Endothelial cell of umbilical vein (primary cell): ENCODE data around the gene CPEB1. TPM values are rescaled to one million over a fixed set of nuclear protein-coding genes. Genes with fewer than 3 reads are reported as not detected.

ENCODE experiments used
- BruUV-seq: library from RNA; stranded (reverse); fragments of 400-500 nt; replicated peaks from 2 replicates; lab custom pipeline; 2021; lab: Mats Ljungman, UMichigan
- CTCF ChIA-PET: fragments of 300-600, 350-600 bp; sonication (Branson Sonifier 250); formaldehyde crosslinking; loops from one replicate; lab custom pipeline; 2021; ENCODE audit warnings: antibody characterized with exemption, inconsistent platforms; lab: Charles Lee
- POLR2A ChIA-PET: fragments of 300-600, 350-600 bp; sonication (Branson Sonifier 250); formaldehyde crosslinking; loops from one replicate; lab custom pipeline; 2021; ENCODE audit warnings: antibody characterized with exemption, inconsistent platforms; lab: Charles Lee
- DNase-seq: peaks from one replicate; pipeline ENCODE4 v3.0.0-alpha.2; 2011; ENCODE audit warnings: low read depth, low spot score
- FAIRE-seq: peaks from 2 replicates; lab custom pipeline; 2011; peaks lifted over from hg19 to GRCh38; lab: Jason Lieb, UNC
- H2AFZ ChIP-seq: 2 replicates; pipeline ENCODE4 v1.6.0; 2012; ENCODE audit warnings: low read depth, low read length, control low read depth, inconsistent platforms
- H3K27ac ChIP-seq: 2 replicates; pipeline ENCODE4 v1.5.1; 2011; ENCODE audit warnings: low read depth, mild to moderate bottlenecking, control low read depth, low read length, moderate library complexity; ENCODE audit not compliant: insufficient read depth
- H3K27me3 ChIP-seq, 2 experiments: 2 replicates each; pipeline versions ENCODE4 v1.6.0 to v1.6.1; 2011; ENCODE audit warnings: low read length in 2 of 2, mixed read lengths in 1 of 2; ENCODE audit not compliant: control insufficient read depth in 2 of 2, insufficient read depth in 2 of 2
- H3K36me3 ChIP-seq, 2 experiments: 2 replicates in 1 of 2; 3 replicates in 1 of 2; pipeline ENCODE4 v1.5.1; 2011; ENCODE audit warnings: low read length in 2 of 2, mild to moderate bottlenecking in 1 of 2, moderate library complexity in 1 of 2; ENCODE audit not compliant: control insufficient read depth in 2 of 2, insufficient read depth in 2 of 2; ENCODE audit errors: extremely low read depth in 1 of 2
- H3K4me1 ChIP-seq: 3 replicates; pipeline ENCODE4 v1.5.1; 2011; ENCODE audit warnings: mild to moderate bottlenecking, low read length; ENCODE audit not compliant: control insufficient read depth, insufficient read depth; ENCODE audit errors: extremely low read depth
- H3K4me2 ChIP-seq: 2 replicates; pipeline ENCODE4 v1.6.1; 2011; ENCODE audit warnings: low read length, control low read depth, mixed read lengths; ENCODE audit not compliant: insufficient read depth
- H3K4me3 ChIP-seq, 3 experiments: fragments of 200-600 bp in 1 of 3; sonication (generic), shearing (Covaris generic) in 1 of 3; replicated peaks in 1 of 3; 2 replicates each; pipeline ENCODE4 v1.5.1; 2011 to 2016; ENCODE audit warnings: control low read depth in 3 of 3, low read length in 3 of 3, mild to moderate bottlenecking in 2 of 3, inconsistent platforms in 1 of 3, low read depth in 1 of 3, moderate library complexity in 1 of 3; ENCODE audit not compliant: insufficient read depth in 1 of 3
- H3K79me2 ChIP-seq: 2 replicates; pipeline ENCODE4 v1.6.0; 2012; ENCODE audit warnings: low read length, inconsistent platforms; ENCODE audit not compliant: control insufficient read depth, insufficient read depth
- H3K9ac ChIP-seq: replicated peaks from 2 replicates; pipeline ENCODE3; 2011; ENCODE audit warnings: low read length, control low read depth; ENCODE audit not compliant: insufficient read depth; ENCODE audit errors: extremely low read depth
- H3K9me1 ChIP-seq: replicated peaks from 3 replicates; pipeline ENCODE4 v1.6.0; 2011; ENCODE audit warnings: mild to moderate bottlenecking, low read length; ENCODE audit not compliant: control insufficient read depth, insufficient read depth; ENCODE audit errors: extremely low read depth
- H3K9me3 ChIP-seq: replicated peaks from 2 replicates; pipeline ENCODE4 v1.5.1; 2012; ENCODE audit warnings: low read length, inconsistent platforms; ENCODE audit not compliant: control insufficient read depth, insufficient read depth
- H4K20me1 ChIP-seq: replicated peaks from 2 replicates; pipeline ENCODE3; 2011; ENCODE audit warnings: mild to moderate bottlenecking, low read length; ENCODE audit not compliant: control insufficient read depth, insufficient read depth; ENCODE audit errors: extremely low read depth
- EZH2 ChIP-seq: IDR thresholded peaks from 2 replicates; pipeline ENCODE4 v1.6.1; 2012; ENCODE audit warnings: borderline replicate concordance, low read depth, mild to moderate bottlenecking, moderate library complexity, low read length, inconsistent platforms; ENCODE audit not compliant: severe bottlenecking
- FOS ChIP-seq: IDR thresholded peaks from 2 replicates; pipeline ENCODE4 v1.6.1; 2011; ENCODE audit warnings: mild to moderate bottlenecking, low read length, moderate library complexity, borderline replicate concordance; ENCODE audit not compliant: insufficient read depth
- GATA2 ChIP-seq: IDR thresholded peaks from 2 replicates; pipeline ENCODE4 v1.7.0; 2011; ENCODE audit warnings: low read depth, mild to moderate bottlenecking, moderate library complexity, mixed read lengths, low read length; ENCODE audit not compliant: insufficient read length, insufficient read depth
- MAX ChIP-seq: IDR thresholded peaks from 2 replicates; pipeline ENCODE4 v1.6.1; 2011; ENCODE audit not compliant: insufficient read depth, insufficient read length
- dilution Hi-C: fragments of 300-500 bp; cut with MboI; formaldehyde crosslinking; loops from one replicate; pipeline ENCODE4 v1.15.0; 2019; ENCODE audit warnings: low sequenced_read_pairs; ENCODE audit not compliant: extremely low pct_ligation_motif_present
- intact Hi-C: fragments of 100-400 bp; cut with micrococcal nuclease; formaldehyde crosslinking; loops from one replicate; pipeline ENCODE4 v1.10.0; 2022
- polyA plus RNA-seq, 4 experiments: library from polyadenylated mRNA; depleted of rRNA in 3 of 4; stranded (reverse) in 3 of 4; unstranded in 1 of 4; fragments of >200 nt; gene quantifications; 2 replicates each; pipeline versions ENCODE4 v1.2.1 to v1.2.3, GENCODE V29; 2011 to 2012; ENCODE audit warnings: missing spikeins in 1 of 4
- total RNA-seq: library from RNA; stranded (reverse); gene quantifications from 2 replicates; pipeline ENCODE4 v1.2.3, GENCODE V29; 2021

CPEB1 gene
- total and polyA plus RNA-seq, 2 donors (not counting 3 experiments of a cell fraction or from before 2014, with no cell fraction given): not detected

DNA sequence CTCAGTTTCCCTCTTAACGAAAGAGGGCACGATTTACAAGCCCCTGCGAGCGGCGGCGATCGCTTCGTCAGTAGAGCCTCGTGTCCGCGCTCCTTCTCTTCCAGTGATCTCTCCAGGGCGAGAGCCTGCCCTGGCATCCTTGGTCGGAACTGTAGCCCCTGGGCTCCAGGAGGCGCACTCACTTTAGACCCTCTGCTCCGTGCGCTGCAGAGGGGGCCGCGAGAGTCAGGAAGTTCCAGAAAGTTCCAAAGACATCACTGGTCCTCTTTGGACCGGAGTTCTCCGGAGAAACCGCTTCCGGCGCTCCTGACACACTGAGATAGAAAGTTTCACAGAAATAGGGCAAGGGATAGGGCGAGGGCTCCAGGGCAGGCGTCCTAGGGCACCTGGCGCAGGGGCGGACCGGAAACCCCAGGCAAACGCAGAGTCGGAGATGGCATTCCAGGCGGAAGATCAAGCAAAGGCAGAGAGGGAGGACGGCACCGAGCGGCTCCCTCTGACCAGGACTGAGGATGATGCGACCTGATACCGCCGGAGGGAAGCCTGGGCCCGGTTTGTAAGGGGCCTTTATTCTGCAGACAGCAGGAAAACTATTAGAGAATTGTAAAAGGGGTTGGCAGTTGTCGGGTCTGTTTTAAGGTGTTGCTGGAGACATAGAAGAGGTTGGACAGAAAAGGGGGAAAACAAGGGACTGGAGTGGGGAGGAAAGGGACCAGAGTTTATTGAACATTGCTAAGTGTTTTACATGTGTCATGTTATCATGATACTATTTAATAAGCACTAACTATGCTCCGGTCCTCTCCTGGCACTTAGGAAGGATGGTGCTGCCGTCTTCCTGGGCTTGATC lies 1.3 kb upstream of the CPEB1 start:
- H3K9ac ChIP-seq: no peak overlapping the region
- no peak for FAIRE-seq
- ChIA-PET POLR2A (no interaction called here), CTCF (no interaction called here)
- BruUV-seq: no TSS peak
- no peak overlapping the region for H2AFZ ChIP-seq
- DNase-seq: no peak
- no peak overlapping the region for H3K27ac ChIP-seq
- H3K9me3 ChIP-seq: no peaks in the 10 kb centered on the region
- TF ChIP-seq EZH2 (peak; percentile 69), GATA2 (no peak)
- H4K20me1 ChIP-seq: no peaks in the 10 kb centered on the region
- no peak overlapping the region for H3K4me2 ChIP-seq
- dilution Hi-C loops: no loop called here
- no peaks in the 10 kb centered on the region for H3K4me1 ChIP-seq
- intact Hi-C loops: no loop called here
- H3K27me3 ChIP-seq: peaks cover 36 to 46% of the 10 kb centered on the region in 2 experiments
- no peaks in the 10 kb centered on the region for H3K36me3 ChIP-seq
- H3K79me2 ChIP-seq: no peaks in the 10 kb centered on the region
- H3K4me3 ChIP-seq: no peak overlapping the region
- no peaks in the 10 kb centered on the region for H3K9me1 ChIP-seq

GRCh38 chr15:82647835-82648256 lies 683 bp upstream of the CPEB1 start:
- BruUV-seq: no TSS peak
- intact Hi-C loops: no loop called here
- FAIRE-seq (no peak), DNase-seq (no peak)
- H3K79me2 ChIP-seq: no peaks in the 10 kb centered on the region
- H4K20me1 ChIP-seq: no peaks in the 10 kb centered on the region
- H3K36me3 ChIP-seq: no peaks in the 10 kb centered on the region
- no peak for TF ChIP-seq FOS
- TF ChIP-seq GATA2: no peak
- TF ChIP-seq EZH2: peak; percentile 78
- no peak for TF ChIP-seq MAX
- no peak overlapping the region for H3K4me2 ChIP-seq
- POLR2A ChIA-PET: no interaction called here
- H3K4me3 ChIP-seq: peak overlapping the region in 1 of 3 experiments; percentile 12
- CTCF ChIA-PET: no interaction called here
- no peaks in the 10 kb centered on the region for H3K9me3 ChIP-seq
- H3K4me1 ChIP-seq: no peaks in the 10 kb centered on the region
- no peaks in the 10 kb centered on the region for H3K9me1 ChIP-seq
- H2AFZ ChIP-seq: no peak overlapping the region
- dilution Hi-C loops: no loop called here
- no peak overlapping the region for H3K9ac ChIP-seq
- peaks cover 36 to 46% of the 10 kb centered on the region in 2 experiments for H3K27me3 ChIP-seq
- H3K27ac ChIP-seq: no peak overlapping the region
